GM12878 (cell line): ENCODE results near the gene PTPRF. TPM values are rescaled to one million over a fixed set of nuclear protein-coding genes. Genes with fewer than 3 reads are reported as not detected.
"Not testable (repeated sequence)": the region's sequence is repeated elsewhere in the genome, so short reads cannot be mapped to it uniquely, and the experiment has no call there.

Experiments
- ATAC-seq: fragments of 200-7000 bp; cut with Tn5 transposase; 3 replicates; pipeline ENCODE4 v1.9.1; 2020; ENCODE audit warnings: mild to moderate bottlenecking, moderate library complexity
- BruUV-seq: library from RNA; stranded (reverse); fragments of 400-500 nt; replicated peaks from 2 replicates; lab custom pipeline; 2021; lab: Mats Ljungman, UMichigan
- CTCF ChIA-PET: fragments of 300-600 bp; sonication (Branson Sonifier 250); formaldehyde crosslinking; extraction: SDS; loops from one replicate; lab custom pipeline; 2021; ENCODE audit warnings: inconsistent platforms; lab: Yijun Ruan, JAX
- POLR2A ChIA-PET: fragments of 350-600 bp; formaldehyde crosslinking; extraction: SDS; loops from one replicate; lab custom pipeline; 2021; ENCODE audit warnings: inconsistent platforms; lab: Charles Lee
- RAD21 ChIA-PET: fragments of 300-600 bp; sonication (Branson Sonifier 250); formaldehyde crosslinking; loops from one replicate; lab custom pipeline; 2023; ENCODE audit warnings: antibody characterized with exemption; ENCODE audit not compliant: unreplicated experiment; lab: Charles Lee
- SMC1A ChIA-PET: fragments of 300-600 bp; sonication (Branson Sonifier 250); formaldehyde crosslinking; loops from one replicate; lab custom pipeline; 2023; ENCODE audit not compliant: unreplicated experiment, uncharacterized antibody; lab: Charles Lee
- DNase-seq: peaks from one replicate; pipeline ENCODE4 v3.0.0-alpha.2; 2011; ENCODE audit warnings: low read depth, low spot score
- FAIRE-seq: peaks from 3 replicates; lab custom pipeline; 2011; peaks lifted over from hg19 to GRCh38; lab: Jason Lieb, UNC
- H2AFZ ChIP-seq: 2 replicates; pipeline ENCODE4 v1.6.0; 2011; ENCODE audit warnings: low read depth, low read length, control low read depth; ENCODE audit not compliant: control insufficient read depth
- H3K27ac ChIP-seq: 2 replicates; pipeline ENCODE4 v1.5.1; 2011; ENCODE audit warnings: control low read depth; ENCODE audit not compliant: control insufficient read depth, insufficient read depth
- H3K27me3 ChIP-seq, 2 experiments: replicated peaks in 1 of 2; 2 replicates each; pipeline versions ENCODE4 v1.6.0 to v1.6.1; 2011; ENCODE audit warnings: low read length in 1 of 2; ENCODE audit not compliant: control insufficient read depth in 2 of 2, insufficient read depth in 2 of 2
- H3K36me3 ChIP-seq, 2 experiments: 2 replicates each; pipeline ENCODE4 v1.5.1; 2011; ENCODE audit warnings: low read length in 1 of 2; ENCODE audit not compliant: control insufficient read depth in 2 of 2, insufficient read depth in 2 of 2
- H3K4me1 ChIP-seq: 2 replicates; pipeline ENCODE4 v1.6.1; 2011; ENCODE audit warnings: mild to moderate bottlenecking, low read length, moderate library complexity, mixed read lengths; ENCODE audit not compliant: control insufficient read depth, insufficient read depth
- H3K4me2 ChIP-seq: 2 replicates; pipeline ENCODE4 v1.6.0; 2011; ENCODE audit warnings: control low read depth; ENCODE audit not compliant: control insufficient read depth, insufficient read depth
- H3K4me3 ChIP-seq: fragments of 200-600 bp; sonication (generic); 2 replicates; pipeline ENCODE4 v1.5.1; 2016
- H3K79me2 ChIP-seq: 2 replicates; pipeline ENCODE4 v1.6.0; 2011; ENCODE audit warnings: low read length; ENCODE audit not compliant: control insufficient read depth, insufficient read depth
- H3K9ac ChIP-seq: 2 replicates; pipeline ENCODE4 v1.8.0; 2011; ENCODE audit warnings: low read length, control low read depth, mixed read lengths; ENCODE audit not compliant: control insufficient read depth, insufficient read depth
- H3K9me3 ChIP-seq: replicated peaks from 3 replicates; pipeline ENCODE4 v1.5.1; 2011; ENCODE audit warnings: mild to moderate bottlenecking, low read length; ENCODE audit not compliant: control insufficient read depth, insufficient read depth
- H4K20me1 ChIP-seq: 2 replicates; pipeline ENCODE4 v1.6.0; 2011; ENCODE audit not compliant: control insufficient read depth, insufficient read depth
- ZBTB11 ChIP-seq: fragments of 450-650 bp; formaldehyde crosslinking; IDR thresholded peaks from 2 replicates; pipeline ENCODE4 v1.5.0; 2022; ENCODE audit warnings: mild to moderate bottlenecking, missing genetic modification characterization
- WGBS: methylation state at CpG from one replicate; pipeline ENCODE4 v1.1.6; 2016; ENCODE audit warnings: low lambda C conversion rate; ENCODE audit not compliant: insufficient replicate concordance, insufficient coverage; ENCODE audit errors: missing lambda C conversion rate; 5-methylcytosine and 5-hydroxymethylcytosine counted together
- in situ Hi-C: fragments of 300-500 bp; cut with MboI; formaldehyde crosslinking; loops from 9 replicates; pipeline ENCODE4 v1.14.3; 2018; ENCODE audit warnings: mixed read lengths
- intact Hi-C: fragments of 100-400 bp; cut with micrococcal nuclease; formaldehyde crosslinking; loops from one replicate; pipeline ENCODE4 v1.14.2; 2022; ENCODE audit not compliant: unreplicated experiment
- polyA plus RNA-seq, 11 experiments: library from polyadenylated mRNA; depleted of rRNA in 4 of 11; unstranded in 6 of 11; stranded (reverse) in 5 of 11; fragments of >200 nt; fragmentation: Nextera tagmentation in 4 of 11; fragmentation: Illumina TruSeq in 1 of 11; extraction: Ambion mirVana in 4 of 11; extraction: Trizol in 1 of 11; gene quantifications; 1 replicate in 1 of 11; 2 replicates in 10 of 11; pipeline versions ENCODE4 v1.2.1 to v1.2.3, GENCODE V29; 2011 to 2016; ENCODE audit warnings: inconsistent platforms in 2 of 11, missing spikeins in 2 of 11, low read depth in 1 of 11
- total RNA-seq, 4 experiments: library from RNA; depleted of rRNA in 3 of 4; stranded (reverse); fragments of >200 nt in 3 of 4; fragmentation: Illumina TruSeq in 1 of 4; extraction: Trizol in 1 of 4; gene quantifications; 2 replicates each; pipeline versions ENCODE4 v1.2.1 to v1.2.3, GENCODE V29; 2013 to 2021

PTPRF gene
- total and polyA plus RNA-seq, 10 of the 15 experiments (the other 5 are each of a cell fraction or from before 2014, with no cell fraction given), result 0.04 to 2.6 (median 0.32) TPM

DNA sequence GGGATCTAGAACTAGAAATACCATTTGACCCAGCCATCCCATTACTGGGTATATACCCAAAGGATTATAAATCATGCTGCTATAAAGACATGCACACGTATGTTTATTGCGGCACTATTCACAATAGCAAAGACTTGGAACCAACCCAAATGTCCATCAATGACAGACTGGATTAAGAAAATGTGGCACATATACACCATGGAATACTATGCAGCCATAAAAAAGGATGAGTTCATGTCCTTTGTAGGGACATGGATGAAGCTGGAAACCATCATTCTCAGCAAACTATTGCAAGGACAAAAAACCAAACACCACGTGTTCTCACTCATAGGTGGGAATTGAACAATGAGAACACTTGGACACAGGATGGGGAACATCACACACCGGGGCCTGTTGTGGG is 107.7 kb downstream of the PTPRF start:
- SMC1A ChIA-PET, H3K9ac ChIP-seq, FAIRE-seq, H3K4me3 ChIP-seq, intact Hi-C loops, H3K4me2 ChIP-seq, RAD21 ChIA-PET, H3K36me3 ChIP-seq, H3K4me1 ChIP-seq, H3K27ac ChIP-seq, H2AFZ ChIP-seq, H4K20me1 ChIP-seq, H3K79me2 ChIP-seq, BruUV-seq, H3K27me3 ChIP-seq, CTCF ChIA-PET, POLR2A ChIA-PET, H3K9me3 ChIP-seq, DNase-seq, in situ Hi-C loops, ATAC-seq: not testable (repeated sequence)
- 100% methylated on average over 2 of the region's 4 CpGs for WGBS

DNA sequence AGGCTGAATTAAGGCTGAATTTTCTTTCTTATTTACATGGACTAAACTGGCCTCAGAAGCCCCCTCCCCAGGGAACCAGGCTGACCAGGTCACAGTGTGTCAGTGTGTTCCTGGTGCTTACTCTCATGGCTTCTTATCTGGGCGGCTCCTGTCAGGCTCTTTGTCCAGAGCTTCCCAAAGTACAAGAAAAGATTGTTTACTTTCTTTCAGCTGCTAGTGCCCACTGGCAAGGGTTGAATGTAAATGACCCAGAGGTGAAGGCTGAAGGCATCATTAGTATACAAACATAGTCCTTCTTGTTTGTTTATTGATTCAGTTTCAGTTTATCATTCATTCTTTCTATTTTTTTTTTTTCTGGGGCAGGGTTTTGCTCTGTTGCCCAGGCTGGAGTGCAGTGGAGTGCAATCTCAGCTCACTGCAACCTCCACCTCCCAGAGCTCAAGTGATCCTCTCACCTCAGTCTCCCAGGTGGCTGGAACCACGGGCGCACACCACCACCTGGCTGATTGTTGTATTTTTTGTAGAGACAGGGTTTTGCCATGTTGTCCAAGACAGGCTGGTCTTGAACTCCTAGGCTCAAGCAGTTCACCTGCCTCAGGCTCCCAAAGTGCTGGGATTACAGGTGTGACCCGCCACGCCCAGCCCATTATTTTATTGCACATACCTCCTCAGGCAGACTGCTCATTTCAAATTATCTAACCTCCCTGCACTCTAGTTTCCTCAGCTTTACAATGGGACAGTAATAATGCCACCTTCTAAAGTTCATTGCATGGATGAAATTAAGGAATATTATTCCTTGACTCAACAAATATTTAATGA is 109.5 kb downstream of the PTPRF start:
- in situ Hi-C loops, result no loop called here
- TF ChIP-seq ZBTB11 (CRISPR knock-in tag), result no peak
- intact Hi-C loops, result no loop called here

More for the DNA sequence above, 109.5 kb downstream of the PTPRF start:
- Histone ChIP-seq H3K9ac (no peak overlapping the region), H3K4me3 (no peak overlapping the region), H3K27me3 (no peaks in the 10 kb centered on the region), H3K36me3 (no peaks in the 10 kb centered on the region), H2AFZ (no peak overlapping the region), H3K79me2 (no peaks in the 10 kb centered on the region), H3K4me1 (no peaks in the 10 kb centered on the region), H3K9me3 (no peaks in the 10 kb centered on the region), H4K20me1 (no peaks in the 10 kb centered on the region), H3K27ac (no peak overlapping the region), H3K4me2 (no peak overlapping the region)
- ChIA-PET POLR2A (interaction anchor here (0.6 to 1.6 kb wide), 2 partner anchors 10 to 314 kb away, joined by 3 to 6 read pairs; partner anchors contain the start of gene KDM4A), RAD21 (no interaction called here), SMC1A (no interaction called here), CTCF (interaction anchor here (0.8 to 1.6 kb wide), 2 partner anchors 13 to 120 kb away, joined by 3 to 4 read pairs; no protein-coding TSS in a partner anchor)
- FAIRE-seq, result no peak
- DNase-seq, result no peak
- BruUV-seq, result no TSS peak
- no peak; the same call in 2 of the 3 replicates for ATAC-seq
- WGBS, result 50% methylated on average over 5 of the region's 5 CpGs
